GM19395 (cell line): ENCODE results near the gene IZUMO1.
"Not testable (repeated sequence)": the region's sequence is repeated elsewhere in the genome, so short reads cannot be mapped to it uniquely, and the experiment has no call there.

Experiments
- ATAC-seq: cut with Tn5 transposase; IDR thresholded peaks from one replicate; pipeline ENCODE4 v1.9.1; 2021; ENCODE audit warnings: mild to moderate bottlenecking, moderate library complexity; ENCODE audit not compliant: unreplicated experiment

The IZUMO1 gene

GRCh38 chr19:48746738-48747575 lies at the start of gene IZUMO1:
Gene IZUMO1, minus strand, starts transcription at chr19:48746909. Its CDS starts 1,050 bp downstream, at chr19:48745859.
- ATAC-seq: no peak

DNA sequence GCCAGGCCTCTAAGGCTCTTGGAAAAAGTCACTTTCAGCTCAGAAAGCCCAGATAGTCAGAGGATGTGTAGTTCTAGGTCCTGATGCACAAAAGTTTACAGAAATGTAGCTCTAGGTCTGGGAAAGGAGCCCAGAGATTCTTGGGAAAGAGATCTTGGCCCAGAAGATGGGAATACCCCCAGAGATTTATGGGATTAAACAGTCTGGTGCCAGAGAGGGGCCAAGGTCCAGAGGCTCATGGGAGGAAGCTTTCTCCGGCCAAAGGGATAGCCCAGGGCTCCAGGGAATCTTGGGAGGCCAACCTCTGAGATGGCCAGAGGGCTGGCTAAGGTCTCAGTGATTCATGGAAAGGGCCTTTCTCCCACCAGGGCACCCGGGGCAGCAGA lies 49.0 kb upstream of the IZUMO1 start:
- ATAC-seq: no peak

- ATAC-seq: peak; percentile 75
These were observed 48.5 kb upstream of the IZUMO1 start for GRCh38 chr19:48795055-48795684.

GRCh38 chr19:48794291-48794690 lies 47.6 kb upstream of the IZUMO1 start:
- ATAC-seq: no peak

DNA sequence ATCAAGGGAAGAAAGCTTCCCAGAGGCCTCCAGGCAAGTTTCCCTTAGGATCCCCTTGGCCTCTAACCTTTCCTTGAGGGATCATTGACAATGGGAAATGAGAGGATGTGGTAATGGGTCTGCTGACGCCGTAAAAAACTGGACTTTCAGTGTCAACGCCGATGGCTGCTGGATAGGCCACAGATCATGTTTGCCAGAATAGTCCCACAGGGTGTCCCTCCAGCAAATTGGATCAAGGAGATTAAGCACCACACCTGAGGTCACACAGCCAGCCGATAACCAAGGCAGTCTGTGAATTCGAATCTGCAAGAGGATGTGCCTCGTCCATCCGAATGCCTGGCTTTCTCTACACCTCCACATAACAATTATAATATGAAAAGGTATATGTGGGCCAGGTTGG lies 46.6 kb upstream of the IZUMO1 start:
- ATAC-seq: no peak

DNA sequence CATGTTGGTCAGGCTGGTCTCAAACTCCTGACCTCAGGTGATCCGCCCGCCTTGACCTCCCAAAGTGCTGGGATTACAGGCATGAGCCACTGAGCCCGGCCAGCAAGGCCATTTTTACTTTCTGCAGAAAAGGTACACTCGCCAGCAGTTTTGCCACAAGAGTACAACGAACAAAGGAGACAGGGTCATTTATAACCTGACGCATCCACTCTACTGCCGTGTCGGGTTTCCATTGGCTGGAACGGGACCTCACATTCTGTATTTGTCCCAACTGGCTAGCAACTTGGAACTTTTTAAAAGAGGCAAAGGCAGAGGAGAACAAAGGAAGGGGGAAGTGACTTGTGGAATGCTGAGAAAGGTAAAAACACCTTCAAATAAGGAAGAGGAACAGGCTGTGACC lies 40.6 kb upstream of the IZUMO1 start:
- ATAC-seq: not testable (repeated sequence)

DNA sequence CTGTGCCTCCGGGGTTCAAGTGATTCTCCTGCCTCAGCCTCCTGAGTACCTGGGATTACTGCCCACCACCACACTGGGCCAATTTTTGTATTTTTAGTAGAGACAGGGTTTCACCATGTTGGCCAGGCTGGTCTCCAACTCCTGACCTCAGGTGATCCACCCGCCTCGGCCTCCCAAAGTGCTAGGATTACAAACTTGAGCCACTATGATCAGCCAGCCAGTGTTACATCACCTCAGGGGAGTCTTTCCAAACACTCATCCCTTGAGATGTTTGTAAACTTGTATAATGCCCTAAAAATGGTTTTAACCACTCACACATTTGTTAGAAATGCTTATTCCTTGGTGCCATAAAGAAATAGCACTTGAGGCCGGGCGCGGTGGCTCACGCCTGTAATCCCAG lies 39.7 kb upstream of the IZUMO1 start:
- ATAC-seq: not testable (repeated sequence)

GRCh38 chr19:48784527-48784926 lies 37.8 kb upstream of the IZUMO1 start:
- ATAC-seq: no peak

GRCh38 chr19:48780631-48781391 lies 34.1 kb upstream of the IZUMO1 start:
- ATAC-seq: no peak

- ATAC-seq: no peak
These were observed 32.9 kb upstream of the IZUMO1 start for GRCh38 chr19:48779636-48780035.

DNA sequence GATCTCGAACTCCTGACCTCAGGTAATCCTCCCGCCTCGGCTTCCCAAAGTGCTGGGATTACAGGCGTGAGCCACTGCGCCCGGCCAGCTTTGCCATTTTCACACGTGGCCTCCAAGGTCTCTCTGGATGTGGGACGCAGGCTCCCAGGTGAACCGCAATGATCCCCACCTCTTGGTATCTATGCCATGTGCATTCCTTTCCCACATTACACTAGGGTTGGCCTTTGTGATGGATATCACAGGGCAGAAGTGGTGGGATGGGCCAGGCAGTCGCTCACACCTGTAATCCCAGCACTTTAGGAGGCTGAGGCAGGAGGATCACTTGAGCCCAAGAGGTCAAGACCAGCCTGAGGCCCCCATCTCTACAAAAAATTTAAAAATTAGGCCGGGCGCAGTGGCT lies 31.0 kb upstream of the IZUMO1 start:
- ATAC-seq: no peak

DNA sequence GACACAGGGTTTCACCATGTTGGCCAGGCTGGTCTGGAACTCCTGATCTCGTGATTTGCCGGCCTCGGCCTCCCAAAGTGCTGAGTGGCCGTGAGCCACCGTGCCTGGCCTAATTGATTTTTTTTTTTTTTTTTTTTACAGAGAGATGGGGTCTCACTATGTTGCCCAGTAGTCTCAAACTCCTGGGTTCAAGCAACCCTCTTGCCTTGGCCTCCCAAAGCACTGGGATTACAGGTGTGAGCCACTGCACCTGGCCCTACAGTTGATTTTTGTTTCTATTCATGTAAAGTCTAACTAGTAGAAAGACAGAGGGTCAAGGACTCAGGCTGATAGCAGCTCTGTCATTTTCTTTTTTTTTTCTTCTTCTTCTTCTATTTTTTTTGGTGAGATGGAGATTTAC lies 30.4 kb upstream of the IZUMO1 start:
- ATAC-seq: no peak

DNA sequence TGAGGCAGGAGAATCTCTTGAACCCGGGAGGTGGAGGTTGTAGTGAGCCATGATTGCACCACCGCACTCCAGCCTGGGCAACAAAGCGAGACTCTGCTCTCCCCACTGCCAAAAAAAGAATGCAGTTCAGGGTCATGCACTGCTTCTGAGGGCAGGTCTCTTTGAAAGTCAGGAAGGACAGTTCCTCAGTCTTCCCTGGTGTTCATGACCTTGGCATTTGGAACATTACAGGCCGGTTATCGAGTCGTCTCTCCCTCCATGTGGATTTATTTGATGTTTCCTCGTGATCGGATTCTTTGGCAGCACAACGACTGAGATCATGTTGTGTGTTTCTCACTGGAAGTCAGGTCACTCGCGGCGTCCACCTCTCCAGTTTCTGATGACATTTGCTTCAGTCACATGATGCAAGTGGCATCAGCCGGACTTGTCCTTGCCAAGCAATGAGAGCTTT lies 25.8 kb upstream of the IZUMO1 start:
- ATAC-seq: no peak

- no peak for ATAC-seq
These were observed 24.2 kb upstream of the IZUMO1 start for GRCh38 chr19:48770734-48771472.

DNA sequence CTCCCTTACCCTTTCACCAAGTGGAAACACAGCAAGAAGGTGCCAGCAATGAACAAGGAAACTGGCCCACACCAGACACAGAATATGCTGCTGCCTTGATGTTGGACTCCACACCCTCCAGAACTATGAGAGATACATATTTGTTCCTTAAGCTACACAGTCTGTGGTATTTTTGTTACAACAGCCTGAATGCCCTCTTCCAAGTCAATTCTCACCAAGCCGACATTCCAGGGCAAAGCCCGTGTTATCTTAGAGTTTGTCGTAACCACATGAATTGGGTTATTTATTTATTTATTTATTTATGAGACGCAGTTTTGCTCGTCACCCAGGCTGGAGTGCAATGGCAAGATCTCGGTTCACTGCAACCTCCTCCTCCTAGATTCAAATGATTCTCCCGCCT lies 23.6 kb upstream of the IZUMO1 start:
- no peak for ATAC-seq

GRCh38 chr19:48768994-48769713 lies 22.4 kb upstream of the IZUMO1 start:
- ATAC-seq: no peak

DNA sequence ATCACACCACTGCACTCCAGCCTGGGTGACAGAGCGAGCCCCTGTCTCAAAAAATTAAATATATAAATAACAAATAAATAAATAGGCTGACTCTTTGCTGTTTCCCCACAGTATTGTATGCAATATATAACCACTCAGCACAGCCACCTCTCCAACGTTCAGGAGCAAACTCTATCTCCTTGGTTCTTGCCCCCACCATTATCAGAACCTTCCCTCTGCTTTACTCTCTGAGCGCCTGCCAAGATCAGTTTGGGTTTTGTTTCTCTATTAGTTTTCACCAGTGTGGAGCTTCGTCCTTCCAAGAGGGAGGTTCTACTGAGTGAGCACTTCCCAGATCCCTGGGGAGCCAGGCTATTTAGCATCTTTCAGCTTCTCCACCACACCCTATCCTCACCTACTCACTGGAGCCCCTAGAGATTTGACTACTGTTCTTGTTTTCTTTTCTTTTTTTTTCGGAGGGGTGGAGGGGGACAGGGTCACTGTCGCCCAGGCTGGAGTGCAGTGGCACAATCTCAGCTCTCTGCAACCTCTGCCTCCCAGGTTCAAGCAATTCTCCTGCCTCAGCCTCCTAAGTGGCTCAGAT lies 21.6 kb upstream of the IZUMO1 start:
- ATAC-seq: not testable (repeated sequence)

DNA sequence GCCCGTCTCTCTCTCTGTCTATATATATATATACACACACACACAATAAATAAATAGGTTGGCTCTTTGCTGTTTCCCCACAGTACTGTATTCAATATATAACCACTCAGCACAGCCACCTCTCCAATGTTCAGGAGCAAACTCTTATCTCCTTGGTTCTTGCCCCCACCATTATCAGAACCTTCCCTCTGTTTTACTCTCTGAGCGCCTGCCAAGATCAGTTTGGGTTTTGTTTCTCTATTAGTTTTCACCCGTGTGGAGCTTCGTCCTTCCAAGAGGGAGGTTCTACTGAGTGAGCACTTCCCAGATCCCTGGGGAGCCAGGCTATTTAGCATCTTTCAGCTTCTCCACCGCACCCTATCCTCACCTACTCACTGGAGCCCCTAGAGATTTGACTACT lies 19.1 kb upstream of the IZUMO1 start:
- ATAC-seq: not testable (repeated sequence)

DNA sequence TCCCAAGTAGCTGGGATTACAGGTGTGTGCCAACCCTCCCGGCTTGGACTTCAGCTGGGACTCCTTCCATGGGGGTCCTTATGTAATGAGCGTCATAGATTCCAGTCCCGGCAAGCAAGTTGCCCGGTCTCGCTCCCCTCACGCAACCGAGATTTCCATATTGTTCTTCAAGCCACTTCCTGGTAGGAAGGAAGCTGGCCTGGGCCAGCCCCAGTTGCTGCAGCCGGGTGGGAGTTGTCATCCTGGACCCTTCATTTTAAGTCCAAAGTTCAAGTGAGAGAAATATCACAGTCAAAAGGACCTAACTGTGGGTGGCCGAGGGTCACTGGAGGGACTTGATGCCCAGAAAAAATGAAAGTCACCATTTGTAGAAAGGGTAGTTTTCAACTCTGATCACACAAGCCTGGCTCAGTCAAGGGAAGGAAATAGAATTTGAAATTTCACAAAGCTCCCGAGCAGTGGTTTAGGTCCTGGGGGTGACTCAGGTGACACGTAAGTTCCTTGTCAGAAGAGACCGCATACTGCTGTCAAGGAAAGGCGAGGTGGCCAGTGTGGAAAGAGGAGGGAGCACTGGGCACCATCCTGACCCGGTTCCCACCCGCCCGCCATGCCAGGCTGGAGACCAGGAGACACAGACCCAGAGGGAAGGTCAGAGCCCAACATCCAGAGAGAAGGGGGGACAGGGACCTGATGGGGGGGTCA lies 13.9 kb upstream of the IZUMO1 start:
- ATAC-seq: no peak
